IMR-90 (cell line): Measurements from ENCODE around the gene SLC26A1. TPM values are rescaled to one million over a fixed set of nuclear protein-coding genes. Genes with fewer than 3 reads are reported as not detected.

Source experiments
- ATAC-seq: fragments of 200-7000 bp; cut with Tn5 transposase; 2 replicates; pipeline ENCODE4 v1.9.1; 2020; ENCODE audit warnings: low read depth, mild to moderate bottlenecking, moderate library complexity
- Bru-seq: library from RNA; stranded (reverse); fragments of 400-500 nt; gene quantifications from one replicate; lab custom pipeline; 2021; lab: Mats Ljungman, UMichigan
- BruChase-seq, 2 experiments: library from RNA; stranded (reverse); fragments of 400-500 nt; gene quantifications; one replicate each; lab custom pipeline; 2021; lab: Mats Ljungman, UMichigan
- BruUV-seq: library from RNA; stranded (reverse); fragments of 400-500 nt; replicated peaks from 2 replicates; lab custom pipeline; 2021; lab: Mats Ljungman, UMichigan
- CTCF ChIA-PET: fragments of 300-600 bp; formaldehyde crosslinking; extraction: SDS; loops from one replicate; lab custom pipeline; 2021; ENCODE audit warnings: antibody characterized with exemption; lab: Yijun Ruan, JAX
- POLR2A ChIA-PET: fragments of 300-600 bp; sonication (Branson Sonifier 250); formaldehyde crosslinking; loops from one replicate; lab custom pipeline; 2022; ENCODE audit warnings: antibody characterized with exemption; ENCODE audit not compliant: unreplicated experiment; lab: Charles Lee
- DNase-seq: peaks from one replicate; pipeline ENCODE4 v3.0.0; 2013
- H2AFZ ChIP-seq: replicated peaks from 2 replicates; pipeline ENCODE3; 2013; ENCODE audit warnings: low read length, mild to moderate bottlenecking; ENCODE audit not compliant: poor library complexity
- H2AK5ac ChIP-seq: 2 replicates; pipeline ENCODE4 v1.6.1; 2013; ENCODE audit warnings: low read depth, low read length, inconsistent platforms
- H2AK9ac ChIP-seq: replicated peaks from 2 replicates; pipeline ENCODE3; 2013; ENCODE audit warnings: mild to moderate bottlenecking, low read depth, low read length, moderate library complexity; ENCODE audit not compliant: poor library complexity
- H2BK120ac ChIP-seq: 2 replicates; pipeline ENCODE4 v1.6.1; 2013; ENCODE audit warnings: low read depth, low read length, inconsistent platforms
- H2BK15ac ChIP-seq: 3 replicates; pipeline ENCODE4 v1.6.1; 2013; ENCODE audit warnings: low read depth, low read length, inconsistent platforms
- H2BK20ac ChIP-seq: 2 replicates; pipeline ENCODE4 v1.6.1; 2013; ENCODE audit warnings: low read depth, mild to moderate bottlenecking, inconsistent platforms, low read length, moderate library complexity
- H2BK5ac ChIP-seq: 2 replicates; pipeline ENCODE4 v1.6.1; 2013; ENCODE audit warnings: mild to moderate bottlenecking, low read depth, low read length, inconsistent platforms; ENCODE audit not compliant: poor library complexity, severe bottlenecking
- H3K14ac ChIP-seq: replicated peaks from 2 replicates; pipeline ENCODE4 v1.6.1; 2013; ENCODE audit warnings: low read depth, low read length, inconsistent platforms
- H3K18ac ChIP-seq: 2 replicates; pipeline ENCODE4 v1.6.1; 2013; ENCODE audit warnings: low read depth, low read length, control low read depth
- H3K23ac ChIP-seq: 2 replicates; pipeline ENCODE4 v1.6.1; 2013; ENCODE audit warnings: low read depth, low read length, inconsistent platforms
- H3K27ac ChIP-seq: 2 replicates; pipeline ENCODE4 v1.5.1; 2013; ENCODE audit warnings: mild to moderate bottlenecking, control low read depth, low read length; ENCODE audit not compliant: insufficient read depth
- H3K27me3 ChIP-seq: 2 replicates; pipeline ENCODE4 v1.6.1; 2013; ENCODE audit warnings: low read length; ENCODE audit not compliant: control insufficient read depth, insufficient read depth
- H3K36me3 ChIP-seq: 2 replicates; pipeline ENCODE4 v1.6.1; 2013; ENCODE audit warnings: low read length, mixed read lengths; ENCODE audit not compliant: control insufficient read depth, insufficient read depth
- H3K4ac ChIP-seq: 2 replicates; pipeline ENCODE4 v1.6.1; 2013; ENCODE audit warnings: low read depth, low read length, inconsistent platforms
- H3K4me1 ChIP-seq: 2 replicates; pipeline ENCODE4 v1.6.1; 2013; ENCODE audit warnings: low read length, mixed read lengths; ENCODE audit not compliant: control insufficient read depth, insufficient read depth
- H3K4me2 ChIP-seq: 2 replicates; pipeline ENCODE4 v1.6.1; 2013; ENCODE audit warnings: low read depth, mild to moderate bottlenecking, control low read depth, low read length, moderate library complexity
- H3K4me3 ChIP-seq: 2 replicates; pipeline ENCODE4 v1.5.1; 2013; ENCODE audit warnings: low read depth, mild to moderate bottlenecking, control low read depth, low read length, moderate library complexity; ENCODE audit not compliant: insufficient read depth
- H3K56ac ChIP-seq: 2 replicates; pipeline ENCODE4 v1.6.1; 2013; ENCODE audit warnings: low read length, inconsistent platforms; ENCODE audit not compliant: insufficient read depth; ENCODE audit errors: extremely low read depth
- H3K79me1 ChIP-seq, 2 experiments: 2 replicates each; pipeline ENCODE4 v1.6.1; 2013; ENCODE audit warnings: low read length in 2 of 2, inconsistent platforms in 1 of 2, low read depth in 1 of 2
- H3K9ac ChIP-seq: 2 replicates; pipeline ENCODE4 v1.6.1; 2013; ENCODE audit warnings: low read depth, low read length, control low read depth
- H3K9me1 ChIP-seq: 2 replicates; pipeline ENCODE4 v1.6.1; 2013; ENCODE audit warnings: low read length, inconsistent platforms; ENCODE audit not compliant: insufficient read depth
- H3K9me3 ChIP-seq: 2 replicates; pipeline ENCODE4 v1.6.1; 2013; ENCODE audit warnings: low read length; ENCODE audit not compliant: control insufficient read depth, insufficient read depth
- H4K20me1 ChIP-seq: 2 replicates; pipeline ENCODE4 v1.6.1; 2013; ENCODE audit warnings: low read length, inconsistent platforms; ENCODE audit not compliant: insufficient read depth
- H4K5ac ChIP-seq: 2 replicates; pipeline ENCODE4 v1.6.1; 2013; ENCODE audit warnings: mild to moderate bottlenecking, low read depth, low read length, control low read depth
- H4K8ac ChIP-seq, 2 experiments: 2 replicates each; pipeline ENCODE4 v1.6.1; 2013; ENCODE audit warnings: low read depth in 2 of 2, low read length in 2 of 2, control low read depth in 1 of 2, inconsistent platforms in 1 of 2
- H4K91ac ChIP-seq: 2 replicates; pipeline ENCODE4 v1.6.1; 2013; ENCODE audit warnings: low read depth, low read length, inconsistent platforms; ENCODE audit not compliant: insufficient read depth
- BHLHE40 ChIP-seq: fragments of 150-350 bp; IDR thresholded peaks from 2 replicates; pipeline ENCODE4 v1.6.1; 2016; ENCODE audit warnings: mild to moderate bottlenecking, low read depth, low read length
- NFE2L2 ChIP-seq: fragments of 150-350 bp; IDR thresholded peaks from 2 replicates; pipeline ENCODE4 v1.6.1; 2016; ENCODE audit warnings: low read depth, mild to moderate bottlenecking, low read length
- WGBS, 2 experiments: methylation state at CpG; one replicate each; pipeline versions ENCODE4 v1.1.5 to v1.1.7; 2013; ENCODE audit warnings: missing lambda C conversion rate in 2 of 2; ENCODE audit not compliant: insufficient read length in 1 of 2; ENCODE audit errors: extremely low coverage in 2 of 2; 5-methylcytosine and 5-hydroxymethylcytosine counted together
- dilution Hi-C: fragments of 300-500 bp; cut with HindIII; formaldehyde crosslinking; loops from one replicate; pipeline ENCODE4 v1.14.3; 2018; ENCODE audit warnings: low sequenced_read_pairs; ENCODE audit not compliant: unreplicated experiment
- in situ Hi-C: fragments of 300-500 bp; cut with MboI; formaldehyde crosslinking; loops from 3 replicates; pipeline ENCODE4 v1.14.3; 2019; ENCODE audit warnings: low sequenced_read_pairs, inconsistent platforms, mixed read lengths
- intact Hi-C: fragments of 100-400 bp; cut with micrococcal nuclease; formaldehyde crosslinking; loops from 2 replicates; pipeline ENCODE4 v1.10.0; 2022
- long read RNA-seq: library from polyadenylated mRNA; unstranded; transcript quantifications from one replicate; pipeline ENCODE4 v2.0.0, GENCODE V29; 2021; ENCODE audit not compliant: unreplicated experiment
- polyA plus RNA-seq, 3 experiments: library from polyadenylated mRNA; depleted of rRNA; stranded (reverse); fragments of >200 nt; gene quantifications; 2 replicates each; pipeline ENCODE4 v1.2.3, GENCODE V29; 2012; ENCODE audit warnings: low replicate concordance in 1 of 3
- total RNA-seq: library from RNA; depleted of rRNA; stranded (reverse); fragments of >200 nt; gene quantifications from 2 replicates; pipeline ENCODE4 v1.2.3, GENCODE V29; 2012; rRNA removed

Gene SLC26A1
- total RNA-seq (not detected in 2 replicates), polyA plus RNA-seq (2012; rRNA removed) (0.09 and 0.13 TPM in 2 replicates), Bru-seq, nascent RNA (percentile 34 among the genes with signal in this experiment), BruChase-seq, experiment 1, labeled RNA remaining after a 6-hour chase (percentile 51 among the genes with signal in this experiment), BruChase-seq, experiment 2, labeled RNA remaining after a 2-hour chase (percentile 42 among the genes with signal in this experiment)
- polyA plus RNA-seq (2012; cell fraction: cytosol; rRNA removed), result 0.03 and 0.05 TPM in 2 replicates
- 0.24 and 0.40 TPM in 2 replicates for polyA plus RNA-seq (2012; cell fraction: nucleus; rRNA removed; ENCODE audit: low replicate concordance)
- long read RNA-seq, result 0 reads

- Histone ChIP-seq H3K18ac (no peak within 1 kb of the TSS), H3K23ac (no peak within 1 kb of the TSS), H4K5ac (no peak within 1 kb of the TSS), H3K56ac (no peak within 1 kb of the TSS), H2BK120ac (no peak within 1 kb of the TSS), H3K4me3 (no peak within 1 kb of the TSS), H3K9me1 (no peaks in the 10 kb centered on the region), H3K9me3 (no peaks in the 10 kb centered on the region), H3K4ac (no peak within 1 kb of the TSS), H2AK9ac (peak within 1 kb of the TSS; percentile 81), H2AFZ (peak within 1 kb of the TSS; percentile 81), H2BK15ac (no peak within 1 kb of the TSS), H3K4me1 (peaks cover 3% of the 10 kb centered on the region; the same call in 1 of the 2 replicates), H3K14ac (no peak within 1 kb of the TSS), H4K8ac (peak within 1 kb of the TSS in 1 of 2 experiments; percentile 48; a peak in 1 of 4 replicates), H2AK5ac (no peak within 1 kb of the TSS), H2BK20ac (no peak within 1 kb of the TSS), H3K27ac (no peak within 1 kb of the TSS), H3K4me2 (peak within 1 kb of the TSS; percentile 73), H3K79me1 (0 out of 4 replicates have a peak, but pooled peaks cover 0 to 6% of the 10 kb centered on the region in 2 experiments), H2BK5ac (no peak within 1 kb of the TSS), H4K20me1 (peaks cover 9% of the 10 kb centered on the region), H3K27me3 (peaks cover 19% of the 10 kb centered on the region), H3K36me3 (peaks cover 9% of the 10 kb centered on the region; the same call in 1 of the 2 replicates), H4K91ac (no peak within 1 kb of the TSS), H3K9ac (no peak within 1 kb of the TSS)
- dilution Hi-C loops (no loop called here), intact Hi-C loops (no loop called here), in situ Hi-C loops (no loop called here)
- CTCF ChIA-PET, result no interaction called here
- POLR2A ChIA-PET, result no interaction called here
- no peak for TF ChIP-seq BHLHE40
- peak; percentile 21; the same call in 1 of the 2 replicates for TF ChIP-seq NFE2L2
- ATAC-seq, result no peak
- DNase-seq, result no peak
- 95% methylated on average over 3 of the region's 37 CpGs; no CpG with 5 or more reads in 1 of the 2 experiments for WGBS, 2 experiments
- BruUV-seq, result no TSS peak
Observed at GRCh38 chr4:993111-994029, at the start of gene SLC26A1. Gene SLC26A1 (minus strand): TSS chr4:993404. CDS start chr4:991703, 1,701 bp downstream.
